Thyroid gland (tissue), 4 donors: ENCODE measurements around the gene CLIP3. TPM values are rescaled to one million over a fixed set of nuclear protein-coding genes. Genes with fewer than 3 reads are reported as not detected.

Experiments
- DNase-seq, 2 donors: peaks; one replicate each; pipeline ENCODE4 v3.0.0-alpha.2; 2019
- H3K27ac ChIP-seq, 3 donors: fragments of 200-600 bp; sonication (generic); 1 replicate in 2 of 3; 2 replicates in 1 of 3; pipeline ENCODE4 v1.5.1; 2016 to 2019; ENCODE audit warnings: mild to moderate bottlenecking in 1 of 3, moderate library complexity in 1 of 3
- H3K27me3 ChIP-seq: fragments of 200-600 bp; sonication (generic); one replicate; pipeline ENCODE4 v1.5.1; 2019
- H3K36me3 ChIP-seq, 2 donors: fragments of 200-600 bp; sonication (generic); one replicate each; pipeline ENCODE4 v1.5.1; 2016 to 2019
- H3K4me1 ChIP-seq, 2 donors: fragments of 200-600 bp; sonication (generic); one replicate each; pipeline ENCODE4 v1.5.1; 2017 to 2019
- H3K4me3 ChIP-seq, 3 donors: fragments of 200-600 bp; sonication (generic); replicated peaks in 1 of 3; 1 replicate in 2 of 3; 2 replicates in 1 of 3; pipeline ENCODE4 v1.5.1; 2016; ENCODE audit warnings: mild to moderate bottlenecking in 1 of 3
- H3K9me3 ChIP-seq: fragments of 200-600 bp; sonication (generic); one replicate; pipeline ENCODE4 v1.5.1; 2017
- POLR2A ChIP-seq, 2 donors: fragments of 450-650 bp; IDR thresholded peaks; one replicate each; pipeline ENCODE4 v1.6.1; 2017; ENCODE audit warnings: antibody characterized with exemption in 2 of 2, mild to moderate bottlenecking in 2 of 2, moderate library complexity in 1 of 2
- WGBS, 2 donors: methylation state at CpG; one replicate each; pipeline ENCODE4 v1.1.5; 2017; 5-methylcytosine and 5-hydroxymethylcytosine counted together
- intact Hi-C: fragments of 100-400 bp; cut with DNase I; formaldehyde crosslinking; loops from one replicate; pipeline ENCODE4 v1.15.1; 2023
- total RNA-seq, 4 donors: library from RNA; depleted of rRNA; stranded (reverse); fragments of >200 nt; gene quantifications; one replicate each; pipeline ENCODE4 v1.2.3, GENCODE V29; 2016
- TF ChIP-seq, protein P1 (sequence below), 6 experiments: fragments of 200-600 bp in 3 of 6; fragments of 450-650 bp in 3 of 6; sonication (generic) in 3 of 6; IDR thresholded peaks; one replicate each; pipeline ENCODE4 v1.5.1; 2016 to 2019; ENCODE audit warnings: antibody characterized with exemption in 6 of 6, mild to moderate bottlenecking in 2 of 6, inconsistent platforms in 1 of 6, moderate library complexity in 1 of 6

Gene CLIP3
- total RNA-seq, 4 donors from 2014 or later, result 1.9 to 3.8 (median 2.9) TPM

DNA sequence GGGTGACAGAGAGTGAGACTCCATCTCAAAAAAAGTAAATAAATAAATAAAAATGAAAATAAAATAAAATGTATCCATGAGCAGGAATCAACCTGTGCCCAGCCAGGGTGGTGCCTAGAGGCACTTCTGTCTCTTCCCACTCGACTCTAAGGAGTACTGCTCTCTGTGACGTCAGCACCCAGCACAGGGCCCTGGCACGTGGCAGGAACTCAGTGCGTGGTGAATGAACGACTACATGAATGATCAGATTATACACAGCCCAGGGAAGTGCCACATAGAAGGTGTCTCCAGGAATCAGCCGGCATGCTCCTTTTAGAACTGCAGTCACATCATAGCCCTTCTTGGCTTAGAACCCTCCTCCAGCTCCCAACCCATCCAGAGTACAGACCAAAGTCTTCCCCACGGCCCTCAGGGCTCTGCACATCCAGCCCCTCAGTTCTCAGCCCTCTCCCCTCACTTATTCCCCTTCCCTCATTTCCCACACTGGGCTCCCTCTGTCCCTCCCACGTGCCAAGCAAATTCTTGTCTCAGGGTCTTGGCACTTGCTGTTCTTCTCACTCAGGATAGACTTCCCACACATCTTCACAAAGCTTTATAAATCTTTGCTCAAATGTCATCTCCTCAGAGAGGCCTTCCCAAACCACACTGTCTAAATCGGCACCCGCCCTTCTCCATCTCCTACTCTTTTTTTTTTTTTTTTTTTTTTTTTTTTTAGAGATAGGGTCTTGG lies 4.2 kb downstream of the CLIP3 start:
- TF ChIP-seq, protein P1, sequence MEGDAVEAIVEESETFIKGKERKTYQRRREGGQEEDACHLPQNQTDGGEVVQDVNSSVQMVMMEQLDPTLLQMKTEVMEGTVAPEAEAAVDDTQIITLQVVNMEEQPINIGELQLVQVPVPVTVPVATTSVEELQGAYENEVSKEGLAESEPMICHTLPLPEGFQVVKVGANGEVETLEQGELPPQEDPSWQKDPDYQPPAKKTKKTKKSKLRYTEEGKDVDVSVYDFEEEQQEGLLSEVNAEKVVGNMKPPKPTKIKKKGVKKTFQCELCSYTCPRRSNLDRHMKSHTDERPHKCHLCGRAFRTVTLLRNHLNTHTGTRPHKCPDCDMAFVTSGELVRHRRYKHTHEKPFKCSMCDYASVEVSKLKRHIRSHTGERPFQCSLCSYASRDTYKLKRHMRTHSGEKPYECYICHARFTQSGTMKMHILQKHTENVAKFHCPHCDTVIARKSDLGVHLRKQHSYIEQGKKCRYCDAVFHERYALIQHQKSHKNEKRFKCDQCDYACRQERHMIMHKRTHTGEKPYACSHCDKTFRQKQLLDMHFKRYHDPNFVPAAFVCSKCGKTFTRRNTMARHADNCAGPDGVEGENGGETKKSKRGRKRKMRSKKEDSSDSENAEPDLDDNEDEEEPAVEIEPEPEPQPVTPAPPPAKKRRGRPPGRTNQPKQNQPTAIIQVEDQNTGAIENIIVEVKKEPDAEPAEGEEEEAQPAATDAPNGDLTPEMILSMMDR (IDR thresholded peaks at IDR 0.05), result no peak
- no peak for TF ChIP-seq POLR2A (IDR thresholded peaks at IDR 0.05)
- intact Hi-C loops, result no loop called here
- H3K4me1 ChIP-seq, result peaks cover 4 to 11% of the 10 kb centered on the region in 2 donors
- no peak for DNase-seq
- no peak overlapping the region for H3K27ac ChIP-seq
- no peaks in the 10 kb centered on the region for H3K27me3 ChIP-seq
- 81 to 84% methylated on average over 10 of the region's 10 CpGs for WGBS, 2 donors
- no peaks in the 10 kb centered on the region for H3K36me3 ChIP-seq
- no peak overlapping the region for H3K4me3 ChIP-seq
- H3K9me3 ChIP-seq, result no peaks in the 10 kb centered on the region

DNA sequence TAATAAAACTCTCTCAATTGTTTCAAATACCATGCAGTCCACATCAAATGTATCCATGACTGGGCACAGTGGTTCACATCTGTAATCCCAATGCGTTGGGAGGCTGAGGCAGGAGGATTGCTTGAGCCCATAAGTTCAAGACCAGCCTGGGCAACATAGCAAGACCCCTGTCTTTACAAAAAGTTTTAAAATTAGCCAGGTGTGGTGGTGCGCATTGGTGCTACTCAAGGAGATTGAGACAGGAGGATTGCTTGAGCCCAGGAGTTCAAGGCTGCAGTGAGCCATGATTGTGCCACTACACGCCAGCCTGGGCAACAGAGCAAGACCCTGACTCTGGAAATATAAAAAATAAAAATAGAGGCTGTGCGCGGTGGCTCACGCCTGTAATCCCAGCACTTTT lies 5.0 kb downstream of the CLIP3 start:
- H3K36me3 ChIP-seq, result no peaks in the 10 kb centered on the region
- 95 to 96% methylated on average over 6 of the region's 6 CpGs for WGBS, 2 donors

DNA sequence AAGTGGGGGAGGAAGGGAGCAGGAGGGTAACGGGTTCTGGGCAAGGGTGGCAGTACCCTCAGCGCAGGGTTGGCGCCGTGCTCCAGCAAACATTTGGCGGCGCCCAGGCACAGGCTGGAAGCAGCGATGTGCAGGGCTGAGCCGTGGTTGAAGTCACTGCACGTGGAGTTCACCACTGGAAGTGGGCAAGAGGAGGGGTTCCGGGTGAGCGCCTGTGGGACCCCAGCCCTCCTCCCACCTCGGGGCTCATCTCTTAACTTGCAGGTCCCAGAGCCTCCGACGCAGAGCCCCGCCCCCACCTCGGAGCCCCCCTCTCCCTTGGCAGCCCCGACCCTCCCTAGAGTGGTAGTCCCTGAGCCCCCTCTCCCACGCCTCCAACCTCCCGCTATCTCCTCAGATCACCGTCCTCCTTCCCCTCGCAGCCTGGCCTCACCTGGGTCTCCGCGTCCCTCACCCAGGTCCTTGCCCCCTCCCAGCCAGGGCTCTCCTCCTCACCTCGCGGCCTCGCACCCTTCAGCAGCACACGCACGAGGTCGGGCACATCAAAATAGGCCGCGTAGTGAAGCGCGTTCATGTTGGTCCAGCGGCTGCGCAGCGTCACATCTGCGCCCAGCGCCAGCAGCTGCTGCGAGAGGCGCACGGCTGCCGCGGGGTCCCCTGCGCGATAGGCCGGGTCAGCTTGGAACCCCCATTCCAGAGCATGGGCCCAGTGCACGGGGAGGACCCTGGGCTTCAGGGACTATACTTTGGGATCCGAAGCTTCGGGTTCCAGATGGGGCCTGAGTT lies 6.4 kb downstream of the CLIP3 start:
- Histone ChIP-seq H3K4me3 (no peak overlapping the region), H3K27me3 (no peaks in the 10 kb centered on the region), H3K4me1 (no peaks in the 10 kb centered on the region), H3K9me3 (no peaks in the 10 kb centered on the region), H3K36me3 (no peaks in the 10 kb centered on the region), H3K27ac (no peak overlapping the region)
- intact Hi-C loops, result no loop called here
- DNase-seq, result no peak
- 94 to 95% methylated on average over 46 to 49 of the region's 49 CpGs for WGBS, 2 donors
- TF ChIP-seq POLR2A (IDR thresholded peaks at IDR 0.05), result no peak
- TF ChIP-seq, protein P1 (IDR thresholded peaks at IDR 0.05), result no peak

More for the DNA sequence above, 5.0 kb downstream of the CLIP3 start:
- DNase-seq, result no peak
- H3K9me3 ChIP-seq, result no peaks in the 10 kb centered on the region
- no peak overlapping the region for H3K27ac ChIP-seq
- intact Hi-C loops, result no loop called here
- H3K4me1 ChIP-seq, result peaks cover 4 to 7% of the 10 kb centered on the region in 2 donors
- H3K4me3 ChIP-seq, result no peak overlapping the region
- H3K27me3 ChIP-seq, result no peaks in the 10 kb centered on the region
- TF ChIP-seq, protein P1 (IDR thresholded peaks at IDR 0.05), result no peak

DNA sequence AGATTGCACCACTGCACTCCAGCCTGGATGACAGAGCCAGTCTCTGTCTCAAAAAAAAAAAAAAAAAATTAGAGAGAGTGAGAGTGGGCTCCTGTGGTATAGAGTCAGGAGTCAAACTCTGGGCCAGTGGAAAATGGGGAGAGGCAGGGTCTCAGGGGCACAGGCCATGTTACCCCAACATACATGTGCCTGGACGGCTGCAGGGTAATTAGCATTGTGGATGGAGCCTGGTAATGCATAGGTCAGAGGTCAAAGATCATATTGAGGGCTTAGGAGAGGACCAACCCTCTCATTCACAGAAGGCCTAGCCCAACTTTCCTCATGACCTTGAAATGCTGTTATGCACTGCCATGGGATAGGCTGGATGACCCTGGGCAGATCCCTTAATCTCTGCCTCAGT lies 7.1 kb downstream of the CLIP3 start:
- Histone ChIP-seq H3K27ac (no peak overlapping the region), H3K4me1 (no peaks in the 10 kb centered on the region), H3K36me3 (no peaks in the 10 kb centered on the region), H3K4me3 (no peak overlapping the region), H3K9me3 (no peaks in the 10 kb centered on the region), H3K27me3 (no peaks in the 10 kb centered on the region)
- no peak for DNase-seq
- 73 to 77% methylated on average over 1 of the region's 1 CpG for WGBS, 2 donors
- intact Hi-C loops, result no loop called here
- TF ChIP-seq, protein P1 (IDR thresholded peaks at IDR 0.05), result no peak
- no peak for TF ChIP-seq POLR2A (IDR thresholded peaks at IDR 0.05)

DNA sequence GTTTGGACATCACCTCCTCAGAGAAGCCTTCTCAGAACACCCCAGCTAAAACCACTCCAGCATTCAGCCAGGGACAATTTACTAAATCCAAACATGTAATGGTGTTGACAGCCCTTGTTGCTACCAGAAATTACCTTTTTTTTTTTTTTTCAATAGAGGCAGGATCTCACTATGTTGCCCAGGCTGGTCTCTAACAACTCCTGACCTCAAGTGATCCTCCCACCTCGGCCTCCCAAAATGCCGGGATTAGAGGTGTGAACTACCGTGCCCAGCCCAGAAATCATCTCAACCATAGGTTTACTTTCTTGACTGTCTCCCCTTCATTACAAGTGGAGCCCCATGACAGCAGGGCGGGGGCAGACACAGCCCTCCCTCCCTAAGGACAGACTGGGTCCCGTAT lies 9.2 kb downstream of the CLIP3 start:
- no peak for DNase-seq
- no peaks in the 10 kb centered on the region for H3K27me3 ChIP-seq
- H3K4me3 ChIP-seq, result no peak overlapping the region
- H3K4me1 ChIP-seq, result no peaks in the 10 kb centered on the region
- TF ChIP-seq POLR2A (IDR thresholded peaks at IDR 0.05), result no peak
- TF ChIP-seq, protein P1 (IDR thresholded peaks at IDR 0.05), result no peak
- WGBS, 2 donors, result 93 to 97% methylated on average over 5 of the region's 5 CpGs
- H3K27ac ChIP-seq, result no peak overlapping the region
- H3K36me3 ChIP-seq, result no peaks in the 10 kb centered on the region
- intact Hi-C loops, result no loop called here
- no peaks in the 10 kb centered on the region for H3K9me3 ChIP-seq
